ENCODE measurements around the gene APOH. TPM values are rescaled to one million over a fixed set of nuclear protein-coding genes. Genes with fewer than 3 reads are reported as not detected.

The APOH gene
- total and polyA plus RNA-seq, 2 of the 13 experiments (the other 11 are each of a cell fraction or from before 2014, with no cell fraction given): 4,846 to 5,748 TPM

- TF ChIP-seq KDM5A (IDR thresholded peaks at IDR 0.05; ENCODE audit: borderline replicate concordance, low read length) (no peak), ZMAT3 (CRISPR knock-in tag; conservative IDR thresholded peaks at IDR 0.05) (no peak), RNF2 (conservative IDR thresholded peaks at IDR 0.05; ENCODE audit: low read depth) (no peak), CCDC6 (CRISPR knock-in tag; IDR thresholded peaks at IDR 0.05) (no peak), NPAS2 (CRISPR knock-in tag; IDR thresholded peaks at IDR 0.05; ENCODE audit: borderline replicate concordance) (no peak), ZNF331 (CRISPR knock-in tag; IDR thresholded peaks at IDR 0.05) (0 out of 2 replicates have a peak, but pooled peaks have one; percentile 22), ZBTB25 (CRISPR knock-in tag; IDR thresholded peaks at IDR 0.05) (no peak; the same call in 1 of the 2 replicates), POGZ (CRISPR knock-in tag; IDR thresholded peaks at IDR 0.05) (peak; percentile 61), ZNF609 (CRISPR knock-in tag; IDR thresholded peaks at IDR 0.05; ENCODE audit: borderline replicate concordance) (peak; percentile 14; the same call in 1 of the 2 replicates), SMAD3 (CRISPR knock-in tag; IDR thresholded peaks at IDR 0.05) (0 out of 2 replicates have a peak, but pooled peaks have one; percentile 57), DMAP1 (CRISPR knock-in tag; IDR thresholded peaks at IDR 0.05) (no peak), SNAPC2 (CRISPR knock-in tag; IDR thresholded peaks at IDR 0.05) (no peak), KDM2A (CRISPR knock-in tag; IDR thresholded peaks at IDR 0.05; ENCODE audit: borderline replicate concordance, low read depth) (no peak), ZKSCAN8 (CRISPR knock-in tag; IDR thresholded peaks at IDR 0.05; ENCODE audit: borderline replicate concordance) (peak; percentile 54; the same call in 1 of the 2 replicates), ZNF775 (CRISPR knock-in tag; IDR thresholded peaks at IDR 0.05; ENCODE audit: borderline replicate concordance) (no peak), ZNF354B (CRISPR knock-in tag; IDR thresholded peaks at IDR 0.05) (no peak), ARNTL (CRISPR knock-in tag; IDR thresholded peaks at IDR 0.05) (no peak), ZSCAN20 (CRISPR knock-in tag; IDR thresholded peaks at IDR 0.05; ENCODE audit: borderline replicate concordance) (no peak), GLI4 (CRISPR knock-in tag; IDR thresholded peaks at IDR 0.05; ENCODE audit: borderline replicate concordance) (no peak), CREBL2 (CRISPR knock-in tag; IDR thresholded peaks at IDR 0.05; ENCODE audit: borderline replicate concordance) (no peak), PHF20 (CRISPR knock-in tag; IDR thresholded peaks at IDR 0.05) (no peak), BHLHE40 (IDR thresholded peaks at IDR 0.05; ENCODE audit: low read length) (no peak), AKAP8 (CRISPR knock-in tag; IDR thresholded peaks at IDR 0.05) (no peak), CSRNP1 (CRISPR knock-in tag; IDR thresholded peaks at IDR 0.05) (no peak)
These were observed 6.3 kb upstream of the APOH start (continued) for GRCh38 chr17:66235377-66235994.

All from HepG2 (cell line).